Panc1 (cell line): Measurements from ENCODE around the gene NBEAL1. TPM values are rescaled to one million over a fixed set of nuclear protein-coding genes. Genes with fewer than 3 reads are reported as not detected.

Experiments used
- ATAC-seq: fragments of 200-7000 bp; cut with Tn5 transposase; 2 replicates; pipeline ENCODE4 v1.9.1; 2020; ENCODE audit warnings: mild to moderate bottlenecking, moderate library complexity
- BruUV-seq: library from RNA; stranded (reverse); fragments of 400-500 nt; replicated peaks from 2 replicates; lab custom pipeline; 2021; lab: Mats Ljungman, UMichigan
- CTCF ChIA-PET: fragments of 300-600 bp; sonication (Branson Sonifier 250); formaldehyde crosslinking; loops from one replicate; lab custom pipeline; 2022; ENCODE audit warnings: antibody characterized with exemption; lab: Charles Lee
- POLR2A ChIA-PET: fragments of 300-600 bp; sonication (Branson Sonifier 250); formaldehyde crosslinking; loops from one replicate; lab custom pipeline; 2022; ENCODE audit warnings: antibody characterized with exemption; lab: Charles Lee
- DNase-seq: peaks from one replicate; pipeline ENCODE4 v3.0.0-alpha.2; 2010; ENCODE audit warnings: low read depth, low spot score
- H3K27ac ChIP-seq: 2 replicates; pipeline ENCODE4 v1.5.1; 2011; ENCODE audit warnings: mild to moderate bottlenecking, low read length, inconsistent platforms
- H3K27me3 ChIP-seq: fragments of 200-500 bp; sonication (Bioruptor generic); 2 replicates; pipeline ENCODE4 v1.6.0; 2014; ENCODE audit warnings: low read length, inconsistent platforms; ENCODE audit not compliant: control insufficient read depth, insufficient read depth
- H3K36me3 ChIP-seq: fragments of 200-500 bp; sonication (Bioruptor generic); 2 replicates; pipeline ENCODE4 v1.5.1; 2014; ENCODE audit warnings: inconsistent platforms, mild to moderate bottlenecking, low read length, moderate library complexity; ENCODE audit not compliant: control insufficient read depth, insufficient read depth
- H3K4me1 ChIP-seq: 2 replicates; pipeline ENCODE4 v1.5.1; 2011; ENCODE audit warnings: inconsistent platforms, mild to moderate bottlenecking, low read length, moderate library complexity; ENCODE audit not compliant: control insufficient read depth, insufficient read depth
- H3K4me3 ChIP-seq, 2 experiments: 2 replicates each; pipeline ENCODE4 v1.5.1; 2011 to 2012; ENCODE audit warnings: low read depth in 2 of 2, low read length in 2 of 2, mild to moderate bottlenecking in 2 of 2, inconsistent platforms in 1 of 2, moderate library complexity in 1 of 2
- H3K9me3 ChIP-seq: fragments of 200-500 bp; sonication (Bioruptor generic); 2 replicates; pipeline ENCODE4 v1.5.1; 2014; ENCODE audit warnings: low read depth, mild to moderate bottlenecking, inconsistent platforms, low read length, moderate library complexity; ENCODE audit not compliant: control insufficient read depth, insufficient read depth
- POLR2AphosphoS5 ChIP-seq: IDR thresholded peaks from 2 replicates; pipeline ENCODE4 v1.6.1; 2012; ENCODE audit warnings: mild to moderate bottlenecking, low read depth, low read length, moderate library complexity
- SIN3A ChIP-seq: IDR thresholded peaks from 2 replicates; pipeline ENCODE4 v1.6.1; 2012; ENCODE audit warnings: low read depth, mild to moderate bottlenecking, low read length, moderate library complexity, borderline replicate concordance; ENCODE audit not compliant: insufficient read depth
- TCF7L2 ChIP-seq: IDR thresholded peaks from 2 replicates; pipeline ENCODE4 v1.6.1; 2011; ENCODE audit warnings: mild to moderate bottlenecking, low read depth, low read length, inconsistent platforms
- in situ Hi-C: cut with HindIII; loops from 2 replicates; pipeline ENCODE4 v1.10.0; 2016; ENCODE audit warnings: low sequenced_read_pairs, low pct_unique_long_range_greater_than_20kb
- intact Hi-C: fragments of 100-400 bp; cut with micrococcal nuclease; formaldehyde crosslinking; loops from one replicate; pipeline ENCODE4 v1.10.0; 2022; ENCODE audit not compliant: unreplicated experiment
- total RNA-seq: library from RNA; stranded (reverse); gene quantifications from one replicate; pipeline ENCODE4 v1.2.1, GENCODE V29; 2021; ENCODE audit not compliant: unreplicated experiment
- TF ChIP-seq, protein P1 (sequence below): fragments of 450-650 bp; IDR thresholded peaks from 2 replicates; pipeline ENCODE4 v1.5.1; 2017; ENCODE audit warnings: mild to moderate bottlenecking
- TF ChIP-seq, protein P2 (sequence below), 2 experiments: IDR thresholded peaks; 2 replicates each; pipeline ENCODE4 v1.6.1; 2011 to 2012; ENCODE audit warnings: low read depth in 2 of 2, control low read depth in 1 of 2, low read length in 1 of 2, mild to moderate bottlenecking in 1 of 2, moderate library complexity in 1 of 2; ENCODE audit not compliant: insufficient read depth in 1 of 2

The NBEAL1 gene
- total RNA-seq, 1 experiment from 2014 or later, result 26.1 TPM

DNA sequence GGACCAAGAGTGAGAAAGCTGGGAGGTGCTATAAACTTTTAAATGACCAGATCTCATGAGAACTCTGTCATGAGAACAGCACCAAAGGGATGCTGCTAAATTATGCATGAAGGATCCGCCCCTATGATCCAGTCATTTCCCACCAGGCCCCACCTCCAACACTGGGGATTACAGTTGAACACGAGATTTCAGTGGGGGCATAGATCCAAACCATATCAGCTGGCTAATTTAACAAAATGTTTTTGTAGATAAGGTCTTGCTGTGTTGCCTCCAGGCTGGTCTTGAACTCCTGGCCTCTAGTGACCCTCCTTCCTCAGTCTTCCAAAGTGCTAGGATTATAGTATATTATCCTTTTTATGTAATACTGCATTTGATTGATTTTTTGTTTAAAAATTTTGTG, 56.0 kb downstream of the NBEAL1 start:
- intact Hi-C loops (no loop called here), in situ Hi-C loops (no loop called here)
- no peaks in the 10 kb centered on the region for H3K27me3 ChIP-seq
- ChIA-PET POLR2A (no interaction called here), CTCF (no interaction called here)
- no peak overlapping the region for H3K4me3 ChIP-seq
- no peaks in the 10 kb centered on the region for H3K36me3 ChIP-seq
- no peak for DNase-seq
- H3K9me3 ChIP-seq, result no peaks in the 10 kb centered on the region
- no peaks in the 10 kb centered on the region for H3K4me1 ChIP-seq
- no peak for ATAC-seq
- BruUV-seq, result no TSS peak
- H3K27ac ChIP-seq, result no peak overlapping the region
- TF ChIP-seq, protein P1, sequence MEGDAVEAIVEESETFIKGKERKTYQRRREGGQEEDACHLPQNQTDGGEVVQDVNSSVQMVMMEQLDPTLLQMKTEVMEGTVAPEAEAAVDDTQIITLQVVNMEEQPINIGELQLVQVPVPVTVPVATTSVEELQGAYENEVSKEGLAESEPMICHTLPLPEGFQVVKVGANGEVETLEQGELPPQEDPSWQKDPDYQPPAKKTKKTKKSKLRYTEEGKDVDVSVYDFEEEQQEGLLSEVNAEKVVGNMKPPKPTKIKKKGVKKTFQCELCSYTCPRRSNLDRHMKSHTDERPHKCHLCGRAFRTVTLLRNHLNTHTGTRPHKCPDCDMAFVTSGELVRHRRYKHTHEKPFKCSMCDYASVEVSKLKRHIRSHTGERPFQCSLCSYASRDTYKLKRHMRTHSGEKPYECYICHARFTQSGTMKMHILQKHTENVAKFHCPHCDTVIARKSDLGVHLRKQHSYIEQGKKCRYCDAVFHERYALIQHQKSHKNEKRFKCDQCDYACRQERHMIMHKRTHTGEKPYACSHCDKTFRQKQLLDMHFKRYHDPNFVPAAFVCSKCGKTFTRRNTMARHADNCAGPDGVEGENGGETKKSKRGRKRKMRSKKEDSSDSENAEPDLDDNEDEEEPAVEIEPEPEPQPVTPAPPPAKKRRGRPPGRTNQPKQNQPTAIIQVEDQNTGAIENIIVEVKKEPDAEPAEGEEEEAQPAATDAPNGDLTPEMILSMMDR, result no peak
- TF ChIP-seq POLR2AphosphoS5, result no peak

DNA sequence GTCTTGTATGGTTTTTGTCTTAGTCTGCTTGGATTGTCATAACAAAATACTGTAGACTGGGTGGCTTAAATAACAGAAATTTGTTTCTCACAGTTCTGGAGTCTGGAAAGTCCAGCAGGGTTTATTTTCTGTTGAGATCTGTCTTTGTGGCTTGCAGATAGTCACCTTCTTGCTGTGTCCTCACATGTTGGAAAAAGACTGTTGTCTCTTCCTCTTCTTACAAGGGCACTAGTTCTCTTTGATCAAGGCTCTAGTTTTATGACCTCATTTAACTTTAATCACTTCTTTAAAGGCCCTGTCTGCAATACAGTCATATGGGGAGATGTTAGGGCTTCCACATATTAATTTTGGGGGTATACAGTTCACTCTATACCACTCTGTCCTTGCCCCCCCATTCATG, 56.5 kb downstream of the NBEAL1 start:
- no peak for DNase-seq
- no peak for ATAC-seq
- H3K27me3 ChIP-seq, result no peaks in the 10 kb centered on the region
- H3K9me3 ChIP-seq, result no peaks in the 10 kb centered on the region
- intact Hi-C loops, result no loop called here
- in situ Hi-C loops, result no loop called here
- POLR2A ChIA-PET, result no interaction called here
- no peak for TF ChIP-seq TCF7L2
- TF ChIP-seq, protein P1, result no peak
- no peak for TF ChIP-seq SIN3A
- TF ChIP-seq, protein P2, sequence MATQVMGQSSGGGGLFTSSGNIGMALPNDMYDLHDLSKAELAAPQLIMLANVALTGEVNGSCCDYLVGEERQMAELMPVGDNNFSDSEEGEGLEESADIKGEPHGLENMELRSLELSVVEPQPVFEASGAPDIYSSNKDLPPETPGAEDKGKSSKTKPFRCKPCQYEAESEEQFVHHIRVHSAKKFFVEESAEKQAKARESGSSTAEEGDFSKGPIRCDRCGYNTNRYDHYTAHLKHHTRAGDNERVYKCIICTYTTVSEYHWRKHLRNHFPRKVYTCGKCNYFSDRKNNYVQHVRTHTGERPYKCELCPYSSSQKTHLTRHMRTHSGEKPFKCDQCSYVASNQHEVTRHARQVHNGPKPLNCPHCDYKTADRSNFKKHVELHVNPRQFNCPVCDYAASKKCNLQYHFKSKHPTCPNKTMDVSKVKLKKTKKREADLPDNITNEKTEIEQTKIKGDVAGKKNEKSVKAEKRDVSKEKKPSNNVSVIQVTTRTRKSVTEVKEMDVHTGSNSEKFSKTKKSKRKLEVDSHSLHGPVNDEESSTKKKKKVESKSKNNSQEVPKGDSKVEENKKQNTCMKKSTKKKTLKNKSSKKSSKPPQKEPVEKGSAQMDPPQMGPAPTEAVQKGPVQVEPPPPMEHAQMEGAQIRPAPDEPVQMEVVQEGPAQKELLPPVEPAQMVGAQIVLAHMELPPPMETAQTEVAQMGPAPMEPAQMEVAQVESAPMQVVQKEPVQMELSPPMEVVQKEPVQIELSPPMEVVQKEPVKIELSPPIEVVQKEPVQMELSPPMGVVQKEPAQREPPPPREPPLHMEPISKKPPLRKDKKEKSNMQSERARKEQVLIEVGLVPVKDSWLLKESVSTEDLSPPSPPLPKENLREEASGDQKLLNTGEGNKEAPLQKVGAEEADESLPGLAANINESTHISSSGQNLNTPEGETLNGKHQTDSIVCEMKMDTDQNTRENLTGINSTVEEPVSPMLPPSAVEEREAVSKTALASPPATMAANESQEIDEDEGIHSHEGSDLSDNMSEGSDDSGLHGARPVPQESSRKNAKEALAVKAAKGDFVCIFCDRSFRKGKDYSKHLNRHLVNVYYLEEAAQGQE (IDR thresholded peaks at IDR 0.05; ENCODE audit: insufficient read depth in 1 of 2, low read depth in 2 of 2, low read length in 1 of 2), result no peak
- no peak for TF ChIP-seq POLR2AphosphoS5
- H3K36me3 ChIP-seq, result no peaks in the 10 kb centered on the region
- BruUV-seq, result no TSS peak
- no peaks in the 10 kb centered on the region for H3K4me1 ChIP-seq
- H3K27ac ChIP-seq, result no peak overlapping the region
- CTCF ChIA-PET, result no interaction called here
- no peak overlapping the region for H3K4me3 ChIP-seq

DNA sequence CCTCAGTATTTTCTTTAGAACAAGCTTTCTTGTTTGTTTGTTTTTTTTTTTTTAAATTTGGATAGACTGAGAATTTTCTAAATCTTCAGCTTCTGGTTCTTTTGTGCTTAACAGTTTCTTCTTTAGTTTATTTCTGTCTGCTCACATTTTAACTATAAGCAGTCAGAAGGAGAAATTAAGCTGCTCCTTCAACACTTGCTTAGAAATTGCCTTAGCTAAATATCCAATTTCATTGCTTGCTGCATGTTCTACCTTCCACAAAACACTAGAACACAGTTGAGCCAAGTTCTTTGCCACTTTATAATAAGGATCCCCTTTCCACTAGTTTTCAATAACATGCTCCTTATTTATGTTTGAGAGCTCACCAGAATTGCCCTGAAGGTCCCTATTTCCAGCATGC, 57.7 kb downstream of the NBEAL1 start:
- no peak overlapping the region for H3K4me3 ChIP-seq
- POLR2A ChIA-PET, result no interaction called here
- H3K36me3 ChIP-seq, result no peaks in the 10 kb centered on the region
- TF ChIP-seq, protein P1, result no peak
- TF ChIP-seq, protein P2 (IDR thresholded peaks at IDR 0.05; ENCODE audit: insufficient read depth in 1 of 2, low read depth in 2 of 2, low read length in 1 of 2), result no peak
- TF ChIP-seq POLR2AphosphoS5 (no peak), TCF7L2 (no peak), SIN3A (no peak)
- no peaks in the 10 kb centered on the region for H3K4me1 ChIP-seq
- no peaks in the 10 kb centered on the region for H3K9me3 ChIP-seq
- BruUV-seq, result no TSS peak
- in situ Hi-C loops (no loop called here), intact Hi-C loops (no loop called here)
- CTCF ChIA-PET, result no interaction called here
- DNase-seq, result no peak
- no peaks in the 10 kb centered on the region for H3K27me3 ChIP-seq
- no peak overlapping the region for H3K27ac ChIP-seq
- ATAC-seq, result no peak
